Activated CD4-positive, alpha-beta T cell treated with anti-CD3 and anti-CD28 coated beads for 4 hours (primary cell): ENCODE measurements around the gene FAM43A.

Experiments used
- DNase-seq, 2 donors: peaks; one replicate each; pipeline ENCODE4 v3.0.0-alpha.2; 2020

Gene FAM43A

DNA sequence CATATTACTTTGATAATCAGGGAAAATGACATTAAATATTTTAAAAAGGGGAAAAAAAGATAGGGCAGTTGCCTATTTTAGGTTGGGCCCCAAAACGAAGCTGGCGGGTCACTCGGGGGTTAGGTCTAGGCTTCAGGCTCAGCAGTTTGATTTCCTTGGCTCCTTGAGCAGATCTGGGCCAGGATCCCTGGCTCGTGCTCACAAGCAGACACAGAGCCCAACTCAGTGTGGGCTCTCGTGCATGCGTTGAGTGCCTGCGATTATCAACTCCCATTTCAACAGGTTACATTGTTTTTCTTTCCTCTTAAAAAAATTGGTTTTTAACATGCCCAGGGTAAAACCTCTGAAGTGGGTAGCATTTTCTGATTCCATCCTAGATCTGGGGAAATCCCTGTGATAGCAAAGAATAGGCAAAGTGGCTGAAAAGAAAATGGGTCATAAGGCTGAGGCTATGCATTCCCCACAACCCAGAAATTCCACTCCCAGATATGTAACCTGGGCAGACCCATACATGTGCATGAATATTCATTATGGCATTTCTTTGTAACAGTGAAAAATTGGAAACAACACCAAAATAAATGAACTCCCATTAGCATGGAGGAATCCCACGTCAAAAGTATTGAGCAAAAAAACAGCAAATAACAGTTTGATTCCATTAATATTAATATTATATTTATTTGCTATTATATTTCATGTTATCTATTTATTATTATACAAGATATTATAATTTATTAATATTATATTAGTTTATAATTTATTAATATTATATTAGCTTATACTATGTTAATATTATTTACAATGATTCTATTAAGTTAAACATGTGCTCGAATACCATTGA lies 27.8 kb downstream of the FAM43A start:
- no peak for DNase-seq

DNA sequence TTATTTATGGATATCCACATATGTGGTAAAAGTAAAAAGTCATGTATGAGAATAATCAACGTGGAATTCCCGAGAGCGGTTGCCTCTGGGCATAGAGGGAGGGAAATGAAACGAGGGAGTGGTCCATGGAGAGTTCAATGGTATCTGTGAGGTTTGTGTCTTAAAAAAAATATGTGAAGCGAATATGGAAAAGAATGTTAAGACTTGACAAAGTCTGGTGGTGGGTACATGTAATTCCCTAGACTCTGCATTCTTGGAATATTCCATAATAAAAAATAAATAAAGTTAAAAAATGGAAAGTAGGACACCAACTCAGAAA lies 28.4 kb downstream of the FAM43A start:
- DNase-seq, result no peak

DNA sequence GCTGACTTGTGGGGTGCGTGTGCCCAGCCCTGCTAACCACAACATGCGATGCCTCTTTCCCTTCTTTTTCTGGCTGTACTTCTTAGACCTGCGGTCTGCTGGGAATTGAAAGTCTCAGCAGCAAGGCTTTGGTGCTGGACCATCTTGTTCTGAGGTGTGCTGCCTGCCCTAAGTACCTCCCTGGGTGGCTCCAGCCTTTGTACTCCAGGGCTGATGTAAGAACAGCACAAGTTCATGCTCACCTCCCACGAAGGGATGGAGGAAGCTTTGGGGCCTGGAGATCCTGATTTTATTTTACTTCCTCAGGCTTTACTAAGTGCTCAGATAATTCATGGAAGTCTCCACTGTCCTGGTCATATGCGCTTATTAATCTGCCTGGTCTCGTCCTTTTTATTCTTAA lies 28.9 kb downstream of the FAM43A start:
- no peak for DNase-seq

DNA sequence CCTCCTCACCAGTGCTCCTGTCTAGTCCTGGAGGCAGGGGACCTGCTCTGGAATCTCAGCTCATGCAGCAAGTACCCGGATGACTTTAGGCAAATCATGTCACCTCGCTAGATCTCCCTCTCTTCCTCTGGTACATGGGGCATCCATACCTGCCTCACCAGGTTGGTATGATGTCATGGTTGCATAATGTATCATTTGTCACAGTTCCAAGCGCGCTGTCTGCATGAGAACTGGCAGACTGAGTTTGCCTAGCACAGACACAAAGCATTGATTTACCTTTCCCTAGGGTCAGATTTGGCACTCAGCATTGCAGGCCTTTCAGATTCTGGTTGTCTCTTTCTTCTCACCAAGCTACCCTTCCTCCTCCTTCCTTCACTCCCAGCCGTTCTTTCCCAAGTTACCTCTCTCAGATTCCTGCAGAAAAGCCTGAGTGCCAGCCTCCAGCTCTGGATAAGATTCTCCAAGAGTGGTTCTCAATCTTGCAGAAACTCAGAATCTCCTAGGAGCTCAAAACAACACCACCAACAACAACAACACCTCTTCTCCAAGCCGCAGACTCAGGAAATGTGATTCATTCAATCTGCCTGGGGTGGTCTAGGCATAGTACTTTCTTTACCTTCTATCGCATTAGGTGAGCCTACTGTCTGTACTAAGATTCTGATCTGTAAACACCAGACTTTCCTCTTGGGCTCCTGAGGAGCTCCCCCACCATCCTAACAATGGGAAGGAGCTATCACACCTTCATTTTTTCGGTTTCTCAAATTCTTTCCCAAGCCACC lies 29.5 kb downstream of the FAM43A start:
- DNase-seq, result no peak

DNA sequence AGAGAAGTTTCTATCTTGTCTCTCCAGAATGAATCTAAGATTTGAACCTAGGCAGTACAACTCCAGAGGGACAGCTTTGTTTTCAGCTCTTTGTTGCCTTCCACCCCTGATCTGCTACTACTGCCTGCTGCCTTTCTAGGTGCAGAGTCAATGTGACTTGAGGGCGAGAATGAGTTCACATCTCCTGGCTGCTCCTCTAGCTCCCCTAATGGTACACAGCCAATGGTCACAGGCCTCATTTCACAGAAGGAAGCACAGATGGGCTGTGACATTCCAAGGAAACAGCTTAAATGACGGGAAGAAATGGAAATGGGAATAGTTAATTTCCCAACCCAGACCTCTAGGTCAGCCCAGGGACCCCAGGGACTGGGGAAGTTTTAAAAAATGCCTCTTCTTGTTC lies 32.4 kb downstream of the FAM43A start:
- no peak for DNase-seq

DNA sequence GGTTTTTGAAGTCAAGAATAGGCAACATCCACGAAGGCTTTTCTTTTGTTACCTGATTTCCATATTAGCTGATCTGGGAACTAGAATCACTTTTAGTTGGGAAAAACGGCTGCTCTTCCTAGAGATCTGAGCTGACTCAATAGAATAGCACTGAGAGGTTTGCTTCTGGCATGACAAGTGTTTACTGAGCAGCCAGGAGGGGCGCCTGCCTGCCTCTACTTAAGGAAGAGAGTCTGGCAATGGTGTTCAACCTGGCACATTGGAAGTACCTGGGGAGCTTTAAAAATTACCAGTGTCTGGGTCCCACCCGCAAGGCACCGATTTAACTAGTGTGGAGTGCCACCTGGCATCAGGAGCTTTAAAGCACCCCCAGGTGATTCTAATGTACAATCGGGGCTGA lies 34.4 kb downstream of the FAM43A start:
- DNase-seq, result no peak

DNA sequence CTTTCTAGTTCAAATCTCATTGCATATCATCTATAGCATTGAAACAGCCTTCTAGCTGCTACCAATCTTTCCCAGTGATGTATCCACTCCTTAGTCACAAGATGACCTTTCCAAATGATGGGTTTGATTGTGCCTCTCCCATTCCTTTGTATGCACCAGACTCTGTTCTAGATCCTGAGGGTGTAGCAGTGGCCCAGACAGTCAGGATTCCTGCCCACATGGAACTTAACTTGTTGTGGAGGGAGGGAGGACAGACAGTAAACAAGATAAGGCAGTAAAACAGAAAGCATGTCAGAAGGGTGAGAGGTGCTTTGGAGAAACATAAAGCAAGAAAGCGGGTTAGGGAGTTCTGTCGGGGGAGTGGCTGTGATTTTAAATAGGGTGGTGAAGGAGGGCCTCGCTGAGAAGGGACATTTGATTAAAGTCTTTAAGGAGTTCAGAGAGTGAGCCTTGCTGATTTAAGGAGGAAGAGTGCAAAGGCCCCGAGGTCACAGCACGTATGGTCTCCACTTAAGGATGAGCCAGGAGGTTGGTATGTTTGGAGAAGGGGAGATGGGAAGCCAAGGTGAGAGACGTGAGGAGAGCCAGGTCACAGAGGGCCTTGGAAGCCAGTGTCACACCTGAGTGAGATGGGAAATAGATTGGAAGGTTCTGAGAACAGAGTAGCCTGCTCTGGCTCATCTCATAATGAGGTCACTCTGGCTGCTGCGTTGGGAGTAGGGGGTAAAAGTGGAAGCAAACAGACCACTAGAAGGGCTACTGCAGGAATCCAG lies 38.3 kb downstream of the FAM43A start:
- DNase-seq, result no peak

DNA sequence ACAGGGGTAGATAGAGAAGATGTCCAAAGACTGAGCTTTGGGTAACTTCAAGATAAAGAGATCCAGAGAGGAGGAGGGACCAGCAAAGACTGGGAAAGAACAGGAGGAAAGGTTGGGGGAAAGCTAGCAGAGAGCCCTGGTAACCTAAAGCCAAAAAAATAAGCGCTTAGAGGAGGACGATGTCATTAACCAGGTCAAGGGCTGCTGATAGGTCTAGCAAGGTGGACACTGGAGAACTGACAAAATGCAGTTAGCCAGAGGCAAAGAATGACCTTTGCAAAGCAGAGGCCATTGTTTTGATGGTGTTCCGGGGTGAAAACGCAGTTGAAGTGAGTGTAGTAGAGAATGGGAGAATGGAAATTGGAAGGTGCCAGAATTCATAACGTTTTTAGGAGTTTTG lies 39.7 kb downstream of the FAM43A start:
- no peak for DNase-seq

DNA sequence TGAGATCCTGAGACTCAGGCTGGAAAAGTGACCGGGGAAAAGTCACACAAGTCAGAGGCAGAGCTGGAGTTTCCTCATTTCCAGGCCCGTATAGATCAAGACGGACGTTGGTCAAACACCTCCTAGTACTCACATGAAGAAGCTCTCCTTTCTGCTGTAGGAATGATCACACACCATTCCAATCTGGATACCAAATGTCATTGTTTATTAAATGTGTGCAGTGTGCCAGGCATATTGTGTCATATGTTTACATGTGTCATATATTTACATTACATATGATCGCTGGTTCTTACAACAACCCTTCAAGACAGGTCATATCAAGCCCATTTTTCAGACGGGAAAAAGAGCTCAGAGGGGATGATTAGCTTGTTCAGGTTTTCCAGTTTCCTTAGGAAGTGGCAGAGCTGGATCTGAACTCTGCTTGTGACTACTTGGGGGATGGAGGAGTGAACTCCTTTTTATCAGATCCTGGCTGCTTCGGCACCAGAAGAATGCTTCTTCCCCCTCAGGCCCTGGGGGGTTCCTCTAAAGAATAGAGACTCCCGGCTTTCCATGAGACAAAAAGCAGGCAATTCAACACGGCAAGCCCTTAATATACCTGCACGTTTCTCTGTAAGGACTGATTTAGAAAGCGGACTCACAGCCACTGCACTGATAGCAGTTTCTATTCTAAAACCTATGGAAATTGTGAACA lies 41.9 kb downstream of the FAM43A start:
- no peak for DNase-seq

DNA sequence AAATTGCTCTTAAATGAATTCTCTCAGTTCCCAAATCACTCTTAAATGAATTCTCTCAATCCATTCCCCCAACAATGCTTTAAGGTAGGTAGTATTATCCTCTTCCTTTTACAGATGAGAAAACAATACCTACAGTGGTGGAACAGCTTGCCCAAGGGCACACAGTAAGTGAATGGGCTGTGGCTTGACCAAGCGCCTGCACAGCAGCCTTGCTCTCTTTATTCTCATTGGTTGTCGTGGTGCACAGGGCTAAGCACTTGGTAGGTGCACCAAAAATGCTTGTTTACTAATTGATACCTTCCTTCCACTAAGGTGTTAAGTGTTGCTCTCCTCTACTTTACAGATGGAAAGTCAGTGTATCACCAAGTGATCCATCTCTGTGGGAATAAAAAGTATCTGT lies 43.3 kb downstream of the FAM43A start:
- no peak for DNase-seq

DNA sequence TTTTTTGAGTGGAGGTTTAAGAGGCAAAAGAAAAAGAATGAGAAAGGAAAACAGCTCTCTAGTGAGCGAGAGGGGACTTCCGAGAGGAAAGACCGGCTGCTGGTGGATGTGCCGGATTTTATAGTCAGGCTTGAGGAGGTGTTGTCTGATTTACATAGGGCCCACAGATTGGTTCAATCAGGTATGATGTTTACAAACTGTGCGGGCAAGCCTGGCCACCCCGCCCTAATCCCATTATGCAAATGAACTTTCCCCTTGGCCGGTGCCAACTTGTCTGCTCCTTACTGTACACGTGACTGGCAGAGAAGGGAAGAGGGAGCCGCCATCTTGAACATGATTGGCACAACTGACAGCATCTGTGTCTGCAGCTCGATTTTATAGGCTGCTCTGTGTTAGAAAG lies 44.7 kb downstream of the FAM43A start:
- DNase-seq, result no peak

DNA sequence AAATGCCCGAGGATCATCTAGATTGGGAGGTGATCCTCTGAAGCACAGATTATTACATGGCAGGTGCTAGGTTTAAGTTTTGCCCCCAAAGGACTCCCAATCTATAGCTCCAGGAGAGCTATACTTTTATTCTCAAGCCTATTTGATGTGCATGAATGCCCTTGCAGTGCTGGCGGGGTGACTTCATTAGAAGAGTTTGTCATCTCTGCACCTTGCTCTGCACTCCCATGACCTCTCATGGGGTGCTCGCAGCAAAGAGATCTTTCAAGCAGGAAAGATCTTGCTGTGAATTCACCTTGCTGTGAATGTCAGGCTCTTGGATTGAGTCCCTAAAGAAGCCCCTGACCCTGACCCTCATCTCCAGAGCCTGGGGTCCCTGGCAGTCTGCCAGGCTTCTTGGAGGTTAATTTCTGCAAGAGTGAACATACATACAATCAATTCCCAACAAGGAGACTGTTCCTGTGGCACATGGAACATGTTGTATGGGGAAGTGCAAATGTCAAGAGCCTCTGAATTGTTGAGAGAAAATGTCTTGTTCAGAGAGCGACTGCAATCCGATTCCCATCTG lies 45.9 kb downstream of the FAM43A start:
- no peak for DNase-seq

DNA sequence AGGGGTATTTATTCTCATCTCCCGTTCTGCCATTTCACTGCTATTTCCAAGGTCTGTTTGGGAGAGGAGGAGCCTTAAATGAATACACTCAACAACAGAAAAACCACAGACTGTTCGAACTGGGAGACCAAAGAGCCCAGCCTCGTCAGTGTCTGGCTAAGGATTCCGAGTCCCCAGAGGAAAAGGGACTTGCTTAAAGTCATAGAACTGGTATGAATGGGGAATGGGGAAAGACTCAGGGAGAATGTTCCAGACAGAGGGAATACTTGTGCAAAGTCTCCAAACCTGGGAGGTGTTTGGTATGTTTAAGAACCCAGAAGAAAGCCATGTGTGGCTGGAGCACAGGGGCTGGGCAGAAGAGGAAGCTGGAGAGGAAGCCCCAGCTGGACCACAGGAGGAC lies 46.9 kb downstream of the FAM43A start:
- no peak for DNase-seq

DNA sequence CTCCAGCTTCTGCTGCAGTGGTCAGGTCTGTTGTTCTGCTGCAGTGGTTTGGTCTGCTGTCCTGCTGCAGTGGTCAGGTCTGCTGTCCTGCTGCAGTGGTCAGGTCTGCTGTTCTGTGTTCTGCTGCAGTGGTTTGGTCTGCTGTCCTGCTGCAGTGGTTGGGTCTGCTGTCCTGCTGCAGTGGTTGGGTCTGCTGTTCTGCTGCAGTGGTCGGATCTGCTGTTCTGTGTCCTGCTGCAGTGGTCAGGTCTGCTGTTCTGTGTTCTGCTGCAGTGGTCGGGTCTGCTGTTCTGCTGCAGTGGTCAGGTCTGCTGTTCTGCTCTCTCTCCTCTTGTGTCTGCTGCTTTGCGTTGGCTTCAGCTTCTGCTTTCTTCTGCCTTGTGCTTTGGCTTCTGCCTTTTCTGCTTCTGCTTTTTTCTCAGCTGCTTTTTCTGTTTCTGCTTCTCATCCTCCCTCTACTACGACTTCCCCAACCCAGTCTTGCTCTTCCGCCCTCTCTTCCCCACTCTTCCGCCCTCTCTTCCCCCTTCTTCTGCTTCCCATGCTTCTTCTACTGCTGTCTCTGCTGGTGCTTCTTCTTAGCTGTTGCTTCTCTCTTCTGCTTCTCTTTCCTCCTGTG lies 50.7 kb downstream of the FAM43A start:
- DNase-seq, result no peak

DNA sequence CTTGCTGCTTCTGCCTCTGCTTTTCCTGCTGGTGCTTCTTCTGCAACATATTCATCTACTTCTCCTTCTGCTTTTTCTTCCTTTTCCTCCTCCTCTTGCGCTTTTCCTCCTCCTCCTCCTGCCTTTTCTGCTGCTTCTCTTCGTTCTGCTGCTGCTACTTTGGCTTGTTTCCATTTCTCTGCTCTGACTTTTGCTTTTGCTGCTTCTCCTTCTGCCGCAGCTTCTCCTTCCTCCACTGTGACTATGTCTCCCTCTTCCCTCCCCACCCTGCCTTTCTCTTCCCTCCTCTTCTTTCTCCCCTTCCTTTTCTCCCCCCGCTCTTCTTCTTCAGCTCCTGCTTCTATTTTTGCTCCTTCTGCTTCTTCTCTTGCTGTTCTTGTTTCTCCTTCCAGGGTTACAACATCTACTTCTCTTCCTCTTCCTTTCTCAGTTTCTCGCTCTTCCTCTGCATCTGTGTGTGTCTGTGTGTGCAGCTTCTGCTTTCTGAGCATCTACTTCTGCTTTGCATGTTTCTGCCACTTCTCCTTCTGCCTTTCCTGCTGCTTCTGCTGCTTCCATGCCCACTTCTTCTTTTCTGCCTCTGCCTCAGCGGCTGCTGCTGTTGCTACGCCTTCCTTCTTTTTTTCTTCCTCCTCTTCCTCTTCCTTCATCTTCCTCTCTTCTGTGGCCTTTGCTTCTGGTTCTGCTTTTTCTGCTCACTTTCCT lies 51.4 kb downstream of the FAM43A start:
- no peak for DNase-seq
